ENCODE results near the gene MAL.

MAL gene

GRCh38 chr2:95039978-95040377 lies 14.5 kb downstream of the MAL start:
- FAIRE-seq = no peak
- TF ChIP-seq CTCF (IDR thresholded peaks at IDR 0.05; ENCODE audit: insufficient read depth, missing control alignments) = no peak
- DNase-seq (ENCODE audit: insufficient read length, low spot score) = no peak

- FAIRE-seq (no peak), DNase-seq (ENCODE audit: insufficient read length, low spot score) (no peak)
- TF ChIP-seq CTCF (IDR thresholded peaks at IDR 0.05; ENCODE audit: insufficient read depth, missing control alignments) = no peak
Measured at GRCh38 chr2:95040426-95040825, 14.9 kb downstream of the MAL start.

DNA sequence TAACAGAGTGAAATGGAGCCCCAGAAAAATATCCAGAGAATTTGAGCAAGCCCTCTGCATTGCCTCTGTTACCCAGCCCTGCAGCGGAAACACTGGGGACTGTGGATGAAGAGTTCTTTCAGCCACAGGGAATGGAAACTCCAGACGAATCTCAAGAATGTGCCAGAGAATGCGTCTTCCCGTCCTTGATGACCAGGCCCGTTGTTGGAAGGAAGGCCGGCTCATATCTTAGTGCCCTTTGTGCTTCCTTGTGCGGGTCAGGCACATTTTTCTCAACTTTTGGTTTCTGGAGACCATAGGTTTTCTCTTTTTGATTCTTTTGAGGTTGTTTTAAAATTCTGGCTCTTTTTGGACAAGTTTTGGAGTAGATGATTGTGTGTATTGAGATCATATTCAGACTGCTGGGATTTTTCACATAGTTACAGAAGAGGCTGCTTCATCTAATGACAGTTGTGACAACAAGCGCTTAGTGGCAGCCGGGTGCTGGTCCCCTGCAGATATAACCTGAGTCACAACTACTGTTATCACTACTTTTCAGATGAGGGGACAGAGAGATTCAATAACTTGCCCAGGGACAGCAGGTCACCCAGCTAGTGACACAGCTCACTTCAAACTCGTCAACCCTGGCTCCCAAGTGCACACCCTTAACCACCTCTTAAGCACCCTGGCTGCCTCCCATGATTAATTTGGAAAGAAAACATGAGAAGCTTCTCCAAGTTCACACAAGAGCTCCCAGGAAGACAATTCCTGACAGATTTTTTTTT lies 15.7 kb downstream of the MAL start:
- DNase-seq (ENCODE audit: insufficient read length, low spot score) (no peak), FAIRE-seq (no peak)
- TF ChIP-seq CTCF (IDR thresholded peaks at IDR 0.05; ENCODE audit: insufficient read depth, missing control alignments) = no peak

DNA sequence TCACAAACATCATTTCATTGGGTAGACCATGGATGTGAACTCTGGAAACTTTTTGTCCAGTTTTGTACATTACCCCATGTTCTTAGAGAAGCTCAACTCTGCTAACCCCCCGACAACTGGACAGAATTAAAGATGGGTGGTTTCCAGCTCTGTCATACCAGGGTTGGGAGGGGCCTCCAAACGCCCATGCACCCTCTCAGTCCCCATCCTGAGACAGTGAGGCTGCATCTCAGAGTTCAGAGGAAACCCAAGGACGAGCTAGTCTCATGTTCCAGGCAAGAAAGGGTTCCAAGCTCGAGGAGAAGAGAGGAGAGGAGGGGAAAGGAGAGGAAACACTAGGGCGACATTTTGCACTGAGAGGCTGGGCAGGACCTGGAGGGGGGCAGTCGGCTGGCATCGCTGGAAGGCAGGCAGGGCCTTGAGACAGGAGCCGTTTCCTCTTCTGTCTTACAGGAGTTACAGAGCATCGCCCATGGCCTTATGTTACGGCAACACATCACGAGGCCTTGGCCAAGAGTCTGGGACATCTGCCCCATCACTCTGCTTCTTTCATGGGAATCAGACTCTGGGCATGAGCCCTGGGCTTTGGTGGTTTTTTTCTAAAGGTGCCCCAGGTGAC lies 16.4 kb downstream of the MAL start:
- FAIRE-seq (no peak), DNase-seq (ENCODE audit: insufficient read length, low spot score) (no peak)
- TF ChIP-seq CTCF (IDR thresholded peaks at IDR 0.05; ENCODE audit: insufficient read depth, missing control alignments) = no peak

DNA sequence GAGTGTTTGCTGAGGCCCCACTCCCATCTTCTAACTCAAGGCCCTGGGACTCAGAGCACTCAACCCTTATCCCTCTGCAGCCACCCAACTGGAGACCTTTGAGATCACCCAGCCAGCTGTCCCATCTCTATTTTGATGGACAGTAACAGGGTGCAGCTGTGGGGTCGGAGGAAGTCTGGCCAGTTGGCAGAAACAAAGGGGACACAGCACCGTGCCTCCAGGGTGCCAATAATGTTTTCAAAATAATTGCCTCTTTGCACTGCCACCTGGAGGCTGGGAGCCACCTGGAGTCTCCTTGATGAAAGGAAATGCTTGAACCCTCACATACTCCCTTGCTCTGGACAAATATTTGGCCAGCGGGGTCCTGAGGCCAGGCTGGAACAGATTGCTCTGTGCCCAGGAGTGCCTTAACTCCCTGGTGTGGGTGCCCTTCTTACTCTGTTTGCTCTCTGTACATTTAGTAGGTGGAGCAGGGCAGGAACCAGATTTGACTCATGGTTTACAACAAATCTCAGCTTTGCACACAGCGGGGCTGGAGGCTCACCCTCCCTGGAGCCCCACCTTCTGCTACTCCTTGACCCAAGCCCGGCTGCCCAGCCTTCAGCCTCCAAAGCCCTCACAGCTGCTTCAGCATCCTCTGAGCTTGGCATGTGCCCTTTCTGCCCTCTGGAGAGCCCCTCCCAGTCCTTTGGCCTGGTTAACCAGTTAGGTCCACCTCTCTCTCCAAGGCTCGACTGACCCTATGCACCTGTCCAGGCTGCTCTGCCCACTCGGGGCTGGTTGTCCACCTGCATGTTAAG lies 17.2 kb downstream of the MAL start:
- DNase-seq (ENCODE audit: insufficient read length, low spot score) (no peak), FAIRE-seq (no peak)
- no peak for TF ChIP-seq CTCF (IDR thresholded peaks at IDR 0.05; ENCODE audit: insufficient read depth, missing control alignments)

DNA sequence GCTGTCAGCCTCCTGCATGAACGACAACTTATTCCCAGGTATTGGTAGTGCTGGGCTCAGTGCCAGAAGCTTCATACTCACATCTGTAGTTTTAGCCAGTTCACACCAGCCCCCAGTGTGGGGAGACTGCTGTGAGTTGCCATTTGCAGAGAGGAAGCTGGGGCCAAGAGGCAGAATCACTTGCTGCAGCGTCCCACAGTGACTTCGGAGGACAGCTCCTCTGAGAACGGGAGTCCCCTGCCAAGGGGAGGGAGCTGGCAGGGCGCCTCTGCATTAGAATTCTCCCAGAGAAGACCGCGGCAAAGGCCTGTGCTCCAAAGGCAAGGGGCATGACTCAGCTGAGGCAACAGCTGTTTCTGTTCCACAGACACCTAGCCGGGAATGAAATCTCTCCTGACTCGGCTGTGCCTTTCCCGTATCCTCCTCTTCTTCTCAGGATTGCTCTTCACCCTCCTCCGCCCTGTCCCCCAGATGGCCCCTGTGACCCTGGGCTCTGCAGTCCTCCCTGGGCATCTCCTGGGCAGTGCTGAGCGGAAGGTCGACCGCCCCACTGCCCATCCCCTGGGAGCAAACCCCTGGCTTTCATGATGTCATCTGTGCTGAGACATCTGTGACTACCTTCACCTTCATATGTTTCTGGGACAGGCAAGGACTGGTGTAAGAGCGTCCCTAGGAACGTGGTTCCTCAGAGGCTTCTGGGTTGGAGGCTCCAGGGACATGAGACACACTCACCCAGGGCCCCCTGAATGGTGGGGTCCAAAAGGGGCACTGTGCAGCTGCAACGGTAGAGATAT lies 18.0 kb downstream of the MAL start:
- FAIRE-seq (no peak), DNase-seq (ENCODE audit: insufficient read length, low spot score) (no peak)
- no peak for TF ChIP-seq CTCF (IDR thresholded peaks at IDR 0.05; ENCODE audit: insufficient read depth, missing control alignments)

Data from D721Med (cell line).